Spleen (tissue), 11 donors: Measurements from ENCODE around the gene CEP72. TPM values are rescaled to one million over a fixed set of nuclear protein-coding genes. Genes with fewer than 3 reads are reported as not detected.

Experiments
- DNase-seq: peaks from one replicate; pipeline ENCODE4 v3.0.0-alpha.2; 2020
- H3K27ac ChIP-seq, 8 donors: fragments of 200-600 bp; sonication (generic) in 7 of 8; 1 replicate in 4 of 8; 2 replicates in 4 of 8; pipeline versions ENCODE4 v1.5.0 to v1.8.0; 2016 to 2021; ENCODE audit warnings: inconsistent platforms in 4 of 8, mild to moderate bottlenecking in 4 of 8, moderate library complexity in 1 of 8
- H3K27me3 ChIP-seq, 7 donors: fragments of 200-600 bp; sonication (generic) in 6 of 7; replicated peaks in 1 of 7; 1 replicate in 4 of 7; 2 replicates in 3 of 7; pipeline versions ENCODE4 v1.5.0 to v1.8.0; 2016 to 2021; ENCODE audit warnings: inconsistent platforms in 3 of 7, mild to moderate bottlenecking in 1 of 7
- H3K36me3 ChIP-seq, 6 donors: fragments of 200-600 bp; sonication (generic) in 5 of 6; 1 replicate in 4 of 6; 2 replicates in 2 of 6; pipeline versions ENCODE4 v1.5.0 to v1.8.0; 2016 to 2021; ENCODE audit warnings: inconsistent platforms in 2 of 6
- H3K4me1 ChIP-seq, 6 donors: fragments of 200-600 bp; sonication (generic) in 5 of 6; 1 replicate in 3 of 6; 2 replicates in 3 of 6; pipeline versions ENCODE4 v1.5.0 to v1.8.0; 2016 to 2021; ENCODE audit warnings: inconsistent platforms in 3 of 6
- H3K4me3 ChIP-seq, 8 donors: fragments of 200-600 bp; sonication (generic) in 7 of 8; 1 replicate in 4 of 8; 2 replicates in 4 of 8; pipeline versions ENCODE4 v1.5.0 to v1.8.0; 2016 to 2021; ENCODE audit warnings: inconsistent platforms in 4 of 8, mild to moderate bottlenecking in 4 of 8, moderate library complexity in 2 of 8
- H3K9me3 ChIP-seq, 8 donors: fragments of 200-600 bp; sonication (generic) in 7 of 8; 1 replicate in 4 of 8; 2 replicates in 4 of 8; pipeline versions ENCODE4 v1.5.0 to v1.8.0; 2016 to 2021; ENCODE audit warnings: inconsistent platforms in 4 of 8
- CTCF ChIP-seq, 11 experiments: fragments of 200-600 bp in 7 of 11; fragments of 450-650 bp in 4 of 11; sonication (generic) in 4 of 11; IDR thresholded peaks in 8 of 11; conservative IDR thresholded peaks in 3 of 11; 1 replicate in 7 of 11; 2 replicates in 4 of 11; pipeline versions ENCODE4 v1.4.0 to v1.8.0; 2016 to 2021; ENCODE audit warnings: antibody characterized with exemption in 11 of 11, inconsistent platforms in 4 of 11, mild to moderate bottlenecking in 1 of 11
- POLR2A ChIP-seq, 3 donors: fragments of 450-650 bp; IDR thresholded peaks; one replicate each; pipeline ENCODE4 v1.5.1; 2017; ENCODE audit warnings: antibody characterized with exemption in 3 of 3, mild to moderate bottlenecking in 1 of 3
- POLR2AphosphoS5 ChIP-seq, 3 donors: sonication (generic); formaldehyde crosslinking; IDR thresholded peaks; one replicate each; pipeline ENCODE4 v1.5.1; 2017; ENCODE audit warnings: antibody characterized with exemption in 3 of 3
- WGBS, 5 donors: extraction: QIAGEN DNeasy Blood & Tissue Kit in 3 of 5; methylation state at CpG; one replicate each; pipeline versions ENCODE4 v1.1.5 to v1.1.7; 2013 to 2018; 5-methylcytosine and 5-hydroxymethylcytosine counted together
- intact Hi-C: fragments of 100-400 bp; cut with DNase I; formaldehyde crosslinking; loops from one replicate; pipeline ENCODE4 v1.15.0; 2023; ENCODE audit warnings: low total_unique reads
- polyA plus RNA-seq, 3 donors: library from polyadenylated mRNA; stranded (reverse); fragments of 200-250 nt; gene quantifications; one replicate each; pipeline ENCODE4 v1.2.1, GENCODE V29; 2013
- total RNA-seq, 7 donors: library from RNA; depleted of rRNA in 3 of 7; stranded (reverse); fragments of >200 nt in 3 of 7; fragmentation: NEBNext Ultra II Directional in 4 of 7; extraction: Animal tissue kit (Norgen Biotek cat#: 25700) in 4 of 7; gene quantifications; one replicate each; pipeline versions ENCODE4 v1.1.0 to v1.2.1, GENCODE V29; 2016 to 2021
- donor health status: healthy with polysubstance abuse.
- donor health status: DM: no; HTN: no; CAD: no; lungs with moderate emphysema.
- donor health status: DM: no; HTN: no; CAD: no.
- donor health status: Bipolar disorder and iron deficiency.
- donor health status: healthy.
- donor health status: DM: no; HTN: no; CAD: no.
- donor health status: DM: yes; HTN: yes; CAD: no.

CEP72 gene
- total and polyA plus RNA-seq, 10 donors: 2.1 to 13.1 (median 9.0) TPM

- no peak overlapping the region for H3K27ac ChIP-seq
- peaks cover 0 to 93% (median 20%) of the 10 kb centered on the region in 7 donors for H3K27me3 ChIP-seq
- WGBS, 5 donors: 87 to 91% (median 88%) methylated on average over 24 of the region's 24 CpGs
- no peaks in the 10 kb centered on the region for H3K4me1 ChIP-seq
- H3K36me3 ChIP-seq: no peaks in the 10 kb centered on the region
- TF ChIP-seq POLR2A (IDR thresholded peaks at IDR 0.05): no peak
- no peak for TF ChIP-seq CTCF (IDR thresholded peaks at IDR 0.05 in 8 of 11, conservative IDR thresholded peaks at IDR 0.05 in 3 of 11)
- no peak for TF ChIP-seq POLR2AphosphoS5 (IDR thresholded peaks at IDR 0.05)
- DNase-seq: no peak
- intact Hi-C loops: no loop called here
- H3K4me3 ChIP-seq: no peak overlapping the region
- peaks cover 0 to 5% (median 0%) of the 10 kb centered on the region in 8 donors for H3K9me3 ChIP-seq
Measured at GRCh38 chr5:582936-583635, 29.1 kb upstream of the CEP72 start.

- TF ChIP-seq POLR2A (IDR thresholded peaks at IDR 0.05): no peak
- TF ChIP-seq POLR2AphosphoS5 (IDR thresholded peaks at IDR 0.05): no peak
- no peak for TF ChIP-seq CTCF (IDR thresholded peaks at IDR 0.05 in 8 of 11, conservative IDR thresholded peaks at IDR 0.05 in 3 of 11)
- intact Hi-C loops: no loop called here
- no peaks in the 10 kb centered on the region for H3K36me3 ChIP-seq
- DNase-seq: no peak
- no peaks in the 10 kb centered on the region for H3K9me3 ChIP-seq
- no peak overlapping the region for H3K4me3 ChIP-seq
- no peak overlapping the region for H3K27ac ChIP-seq
- no peaks in the 10 kb centered on the region for H3K4me1 ChIP-seq
- peaks cover 0 to 89% (median 20%) of the 10 kb centered on the region in 7 donors for H3K27me3 ChIP-seq
- WGBS, 5 donors: 55 to 80% (median 75%) methylated on average over 2 of the region's 2 CpGs
Measured at GRCh38 chr5:583645-584044, 28.5 kb upstream of the CEP72 start.

- DNase-seq: no peak
- intact Hi-C loops: no loop called here
- no peaks in the 10 kb centered on the region for H3K9me3 ChIP-seq
- H3K27me3 ChIP-seq: peaks cover 0 to 83% (median 17%) of the 10 kb centered on the region in 7 donors
- H3K36me3 ChIP-seq: no peaks in the 10 kb centered on the region
- no peak overlapping the region for H3K27ac ChIP-seq
- no peak overlapping the region for H3K4me3 ChIP-seq
- no peaks in the 10 kb centered on the region for H3K4me1 ChIP-seq
- WGBS, 5 donors: 82 to 95% (median 88%) methylated on average over 2 of the region's 2 CpGs
- TF ChIP-seq CTCF (IDR thresholded peaks at IDR 0.05 in 8 of 11, conservative IDR thresholded peaks at IDR 0.05 in 3 of 11) (no peak), POLR2AphosphoS5 (IDR thresholded peaks at IDR 0.05) (no peak), POLR2A (IDR thresholded peaks at IDR 0.05) (no peak)
Measured at GRCh38 chr5:584216-584615, 27.9 kb upstream of the CEP72 start.

GRCh38 chr5:584846-585245 lies 27.3 kb upstream of the CEP72 start:
- Histone ChIP-seq H3K4me1 (no peaks in the 10 kb centered on the region), H3K4me3 (no peak overlapping the region), H3K9me3 (peaks cover 0 to 5% (median 0%) of the 10 kb centered on the region in 8 donors), H3K36me3 (no peaks in the 10 kb centered on the region), H3K27ac (no peak overlapping the region), H3K27me3 (peaks cover 0 to 77% (median 11%) of the 10 kb centered on the region in 7 donors)
- no peak for DNase-seq
- WGBS, 5 donors: 64 to 89% (median 83%) methylated on average over 2 of the region's 2 CpGs
- TF ChIP-seq CTCF (IDR thresholded peaks at IDR 0.05 in 8 of 11, conservative IDR thresholded peaks at IDR 0.05 in 3 of 11) (no peak), POLR2AphosphoS5 (IDR thresholded peaks at IDR 0.05) (no peak), POLR2A (IDR thresholded peaks at IDR 0.05) (no peak)
- intact Hi-C loops: no loop called here
